MM.1S (cell line): ENCODE results near the gene WDR45.

Source experiments
- DNase-seq: peaks from one replicate; pipeline ENCODE4 v3.0.0-alpha.2; 2015
- H2AFZ ChIP-seq: fragments of 300-600 bp; sonication (generic); 2 replicates; pipeline ENCODE4 v1.6.0; 2016; ENCODE audit warnings: antibody characterized with exemption, low read length
- H3F3A ChIP-seq: fragments of 300-600 bp; sonication (generic); 2 replicates; pipeline ENCODE4 v1.6.1; 2016; ENCODE audit warnings: mild to moderate bottlenecking, antibody characterized with exemption, low read length, moderate library complexity, mixed read lengths; ENCODE audit not compliant: insufficient read depth
- H3K27ac ChIP-seq: fragments of 300-600 bp; sonication (generic); 2 replicates; pipeline ENCODE4 v1.5.1; 2016; ENCODE audit warnings: mild to moderate bottlenecking, low read length
- H3K27me3 ChIP-seq: fragments of 300-600 bp; sonication (generic); replicated peaks from 2 replicates; pipeline ENCODE4 v1.6.0; 2016; ENCODE audit warnings: low read length; ENCODE audit not compliant: insufficient read depth
- H3K36me3 ChIP-seq: fragments of 300-600 bp; sonication (generic); replicated peaks from 2 replicates; pipeline ENCODE4 v1.6.1; 2016; ENCODE audit warnings: mild to moderate bottlenecking, low read length, mixed read lengths; ENCODE audit not compliant: insufficient read depth
- H3K4me1 ChIP-seq: fragments of 300-600 bp; sonication (generic); 2 replicates; pipeline ENCODE4 v1.6.1; 2016; ENCODE audit warnings: low read length, mixed read lengths
- H3K4me2 ChIP-seq: fragments of 300-600 bp; sonication (generic); 2 replicates; pipeline ENCODE4 v1.6.0; 2016; ENCODE audit warnings: low read depth, low read length
- H3K4me3 ChIP-seq: fragments of 300-600 bp; sonication (generic); 2 replicates; pipeline ENCODE4 v1.5.1; 2016; ENCODE audit warnings: low read length, mixed read lengths
- H3K79me2 ChIP-seq: fragments of 300-600 bp; sonication (generic); 2 replicates; pipeline ENCODE4 v1.6.1; 2016; ENCODE audit warnings: mixed run types, low read length, mixed read lengths
- H3K9ac ChIP-seq: fragments of 300-600 bp; sonication (generic); 2 replicates; pipeline ENCODE4 v1.6.1; 2016; ENCODE audit warnings: low read length, mixed read lengths
- H3K9me2 ChIP-seq: fragments of 300-600 bp; sonication (generic); replicated peaks from 2 replicates; pipeline ENCODE4 v1.6.1; 2016; ENCODE audit warnings: mild to moderate bottlenecking, low read length, mixed read lengths; ENCODE audit not compliant: insufficient read depth
- H3K9me3 ChIP-seq: fragments of 300-600 bp; sonication (generic); replicated peaks from 2 replicates; pipeline ENCODE4 v1.6.1; 2016; ENCODE audit warnings: mild to moderate bottlenecking, low read length, mixed read lengths; ENCODE audit not compliant: insufficient read depth
- H4K20me1 ChIP-seq: fragments of 300-600 bp; sonication (generic); 2 replicates; pipeline ENCODE4 v1.6.1; 2016; ENCODE audit warnings: mild to moderate bottlenecking, low read length, moderate library complexity, mixed read lengths; ENCODE audit not compliant: insufficient read depth
- EZH2 ChIP-seq: fragments of 300-600 bp; sonication (generic); optimal IDR thresholded peaks from 2 replicates; pipeline ENCODE3; 2017; ENCODE audit warnings: low read depth, mild to moderate bottlenecking, antibody characterized with exemption, low read length, mixed read lengths
- EZH2phosphoT487 ChIP-seq: fragments of 300-600 bp; sonication (generic); IDR thresholded peaks from 2 replicates; pipeline ENCODE4 v1.6.1; 2018; ENCODE audit warnings: antibody characterized with exemption, low read length
- TF ChIP-seq, protein P1 (sequence below): fragments of 300-600 bp; sonication (generic); IDR thresholded peaks from 2 replicates; pipeline ENCODE4 v1.5.1; 2016; ENCODE audit warnings: antibody characterized with exemption, low read length, mixed read lengths

WDR45 gene

DNA sequence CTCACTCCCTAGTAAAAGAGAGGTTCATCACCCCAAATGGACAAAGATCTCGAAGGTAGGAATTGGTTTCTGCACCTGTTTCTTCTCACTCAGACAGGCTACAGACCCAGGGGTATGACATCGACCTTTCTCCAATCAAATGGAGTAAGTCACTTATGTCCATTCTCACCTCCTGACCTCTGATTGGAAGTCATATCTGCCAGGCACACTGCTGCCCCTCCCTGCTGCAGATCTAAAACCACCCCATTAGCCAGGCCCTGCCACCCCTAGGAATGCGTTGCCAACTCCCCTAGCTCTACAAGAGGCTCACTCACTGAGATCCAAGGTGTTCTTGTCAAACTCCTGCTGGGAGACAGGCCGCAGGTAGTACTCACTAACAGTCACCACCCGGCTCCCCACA lies 37.0 kb upstream of the WDR45 start:
- H3K9me3 ChIP-seq, result no peaks in the 10 kb centered on the region
- no peaks in the 10 kb centered on the region for H3K27me3 ChIP-seq
- H2AFZ ChIP-seq, result no peak overlapping the region
- H4K20me1 ChIP-seq, result no peaks in the 10 kb centered on the region
- H3K79me2 ChIP-seq, result peaks cover 3% of the 10 kb centered on the region; the same call in 1 of the 2 replicates
- no peaks in the 10 kb centered on the region for H3F3A ChIP-seq
- H3K36me3 ChIP-seq, result no peaks in the 10 kb centered on the region
- TF ChIP-seq EZH2 (no peak), EZH2phosphoT487 (no peak)
- TF ChIP-seq, protein P1, sequence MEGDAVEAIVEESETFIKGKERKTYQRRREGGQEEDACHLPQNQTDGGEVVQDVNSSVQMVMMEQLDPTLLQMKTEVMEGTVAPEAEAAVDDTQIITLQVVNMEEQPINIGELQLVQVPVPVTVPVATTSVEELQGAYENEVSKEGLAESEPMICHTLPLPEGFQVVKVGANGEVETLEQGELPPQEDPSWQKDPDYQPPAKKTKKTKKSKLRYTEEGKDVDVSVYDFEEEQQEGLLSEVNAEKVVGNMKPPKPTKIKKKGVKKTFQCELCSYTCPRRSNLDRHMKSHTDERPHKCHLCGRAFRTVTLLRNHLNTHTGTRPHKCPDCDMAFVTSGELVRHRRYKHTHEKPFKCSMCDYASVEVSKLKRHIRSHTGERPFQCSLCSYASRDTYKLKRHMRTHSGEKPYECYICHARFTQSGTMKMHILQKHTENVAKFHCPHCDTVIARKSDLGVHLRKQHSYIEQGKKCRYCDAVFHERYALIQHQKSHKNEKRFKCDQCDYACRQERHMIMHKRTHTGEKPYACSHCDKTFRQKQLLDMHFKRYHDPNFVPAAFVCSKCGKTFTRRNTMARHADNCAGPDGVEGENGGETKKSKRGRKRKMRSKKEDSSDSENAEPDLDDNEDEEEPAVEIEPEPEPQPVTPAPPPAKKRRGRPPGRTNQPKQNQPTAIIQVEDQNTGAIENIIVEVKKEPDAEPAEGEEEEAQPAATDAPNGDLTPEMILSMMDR, result no peak
- no peak for DNase-seq
- H3K4me3 ChIP-seq, result no peak overlapping the region
- H3K9ac ChIP-seq, result no peak overlapping the region
- H3K4me1 ChIP-seq, result no peaks in the 10 kb centered on the region
- no peak overlapping the region for H3K4me2 ChIP-seq
- H3K27ac ChIP-seq, result no peak overlapping the region
- H3K9me2 ChIP-seq, result no peaks in the 10 kb centered on the region

- no peaks in the 10 kb centered on the region for H3F3A ChIP-seq
- no peaks in the 10 kb centered on the region for H3K36me3 ChIP-seq
- TF ChIP-seq, protein P1, result no peak
- no peak for TF ChIP-seq EZH2
- TF ChIP-seq EZH2phosphoT487, result no peak
Measured at GRCh38 chrX:49116076-49116475, 36.4 kb upstream of the WDR45 start.

DNA sequence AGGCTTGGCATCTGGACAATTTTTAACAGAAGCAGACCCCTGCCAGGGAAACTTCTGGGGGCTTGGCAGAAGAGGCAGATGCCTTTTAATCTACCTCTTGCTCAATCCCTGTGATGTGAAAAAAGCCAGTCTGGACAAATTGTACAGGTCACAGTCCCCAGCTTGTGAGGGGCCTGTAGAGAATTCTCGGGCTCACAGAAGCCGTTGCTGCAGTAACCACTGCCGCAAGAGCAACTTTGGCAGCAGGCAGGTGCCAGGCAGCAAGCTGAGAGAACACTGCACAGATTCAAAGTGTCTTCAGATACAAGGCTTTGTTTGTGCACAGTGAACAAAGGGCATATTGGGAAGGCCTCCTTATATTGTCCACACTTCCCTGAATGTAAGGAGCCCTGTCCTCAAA lies 32.1 kb upstream of the WDR45 start:
- no peaks in the 10 kb centered on the region for H3K4me1 ChIP-seq
- H2AFZ ChIP-seq, result no peak overlapping the region
- no peaks in the 10 kb centered on the region for H4K20me1 ChIP-seq
- no peak overlapping the region for H3K9ac ChIP-seq
- no peaks in the 10 kb centered on the region for H3K79me2 ChIP-seq
- H3K4me2 ChIP-seq, result no peak overlapping the region
- H3K9me3 ChIP-seq, result no peaks in the 10 kb centered on the region
- no peaks in the 10 kb centered on the region for H3K36me3 ChIP-seq
- H3K27me3 ChIP-seq, result no peaks in the 10 kb centered on the region
- TF ChIP-seq EZH2phosphoT487, result no peak
- TF ChIP-seq, protein P1, result no peak
- no peak for TF ChIP-seq EZH2
- DNase-seq, result no peak
- H3K4me3 ChIP-seq, result no peak overlapping the region
- H3K9me2 ChIP-seq, result no peaks in the 10 kb centered on the region
- H3F3A ChIP-seq, result no peaks in the 10 kb centered on the region
- no peak overlapping the region for H3K27ac ChIP-seq

More at GRCh38 chrX:49116076-49116475, 36.4 kb upstream of the WDR45 start:
- H3K4me3 ChIP-seq, result no peak overlapping the region
- no peak overlapping the region for H3K27ac ChIP-seq
- H3K4me1 ChIP-seq, result no peaks in the 10 kb centered on the region
- H4K20me1 ChIP-seq, result no peaks in the 10 kb centered on the region
- H3K9me3 ChIP-seq, result no peaks in the 10 kb centered on the region
- H2AFZ ChIP-seq, result no peak overlapping the region
- no peak overlapping the region for H3K9ac ChIP-seq
- H3K4me2 ChIP-seq, result no peak overlapping the region
- no peak for DNase-seq
- no peaks in the 10 kb centered on the region for H3K79me2 ChIP-seq
- no peaks in the 10 kb centered on the region for H3K9me2 ChIP-seq
- no peaks in the 10 kb centered on the region for H3K27me3 ChIP-seq
